ENCODE results near the gene MORN1.

MORN1 gene

DNA sequence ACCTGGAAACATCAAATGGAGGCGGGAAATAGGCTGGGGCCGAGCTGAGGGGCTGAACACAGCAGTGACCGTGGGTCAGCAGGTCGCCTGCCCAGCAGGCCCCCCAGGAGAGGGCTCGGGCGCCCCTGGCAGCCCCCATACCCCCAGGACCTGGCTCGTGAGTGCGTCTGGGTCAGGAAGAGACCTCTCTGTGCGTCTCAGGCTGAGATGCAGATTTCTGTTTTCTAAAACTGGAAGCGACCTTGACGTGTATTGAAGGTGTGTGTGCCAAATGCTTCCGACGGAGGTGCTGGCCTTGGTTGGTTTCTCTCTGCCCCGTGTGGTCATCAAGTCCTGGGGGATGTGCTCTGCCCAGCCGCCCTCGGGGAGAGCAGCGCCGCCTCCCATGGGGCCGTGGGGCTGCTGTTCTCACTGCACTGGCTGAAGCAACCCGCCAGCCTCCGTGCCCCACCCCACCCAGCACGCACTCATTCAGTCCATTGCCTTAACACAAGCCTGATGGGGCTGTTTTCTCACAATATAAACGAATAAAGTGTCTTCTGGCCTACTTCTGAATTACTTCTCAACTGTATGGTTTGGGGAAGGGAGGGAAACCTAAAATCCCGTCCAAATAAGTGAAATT is 13.6 kb upstream of the MORN1 start:
- DNase-seq (ENCODE audit: low read depth), result no peak

DNA sequence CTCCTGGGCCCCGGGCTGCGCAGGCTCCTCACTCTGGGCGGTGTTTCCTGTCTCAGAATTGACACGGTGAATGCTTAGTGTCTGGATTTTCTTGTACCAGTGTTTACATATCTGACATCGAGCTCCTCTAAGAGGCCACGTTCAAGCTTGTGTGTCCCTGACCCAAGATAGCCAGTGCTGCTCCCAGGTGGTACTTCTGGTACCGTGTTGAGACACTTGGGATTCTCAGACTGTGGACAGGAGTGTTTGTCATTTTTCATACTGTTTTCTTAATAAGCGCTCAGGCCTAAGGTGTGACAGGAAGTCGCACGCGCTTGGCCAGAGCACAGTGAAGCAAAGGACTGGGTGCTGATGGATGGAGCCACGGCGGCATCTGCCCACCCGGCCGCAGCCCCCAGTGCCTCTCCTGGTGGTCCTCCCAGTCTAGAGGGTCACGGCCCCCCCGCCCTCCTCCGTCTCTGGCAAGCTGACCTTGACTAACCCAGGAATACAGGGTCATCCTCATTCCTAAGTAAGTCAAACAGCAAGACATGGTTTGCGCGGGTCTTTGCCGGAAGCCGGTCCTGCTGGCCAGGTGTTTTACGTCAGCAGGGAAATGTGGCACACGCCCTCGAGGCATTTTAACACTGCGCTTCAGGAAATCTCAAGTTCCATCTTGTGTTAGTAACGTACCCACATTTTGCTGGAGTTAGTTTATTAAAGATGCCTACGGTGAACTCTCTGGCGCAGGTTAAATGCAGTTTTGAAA is 13.0 kb upstream of the MORN1 start:
- no peak for DNase-seq (ENCODE audit: low read depth)

DNA sequence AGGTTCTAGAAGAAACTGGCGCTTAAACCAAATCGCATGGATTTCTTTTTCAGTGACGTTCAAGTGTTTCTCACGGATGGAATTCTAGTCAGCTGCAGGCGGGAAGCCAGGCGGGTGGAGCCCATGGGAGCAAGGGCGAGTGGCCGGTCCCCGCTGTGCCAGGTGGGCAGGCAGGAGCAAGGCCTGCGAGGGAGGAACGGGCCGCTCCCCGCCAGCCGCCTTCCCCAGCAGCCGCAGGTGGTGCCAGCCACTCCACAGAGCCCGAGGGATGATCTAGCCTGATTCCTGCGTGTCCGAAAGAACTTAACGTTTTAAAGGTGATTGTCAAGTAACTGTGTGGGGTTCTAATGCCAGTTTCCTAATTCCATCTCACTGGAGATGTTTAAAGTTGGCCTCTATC is 11.9 kb upstream of the MORN1 start:
- DNase-seq (ENCODE audit: low read depth), result no peak

DNA sequence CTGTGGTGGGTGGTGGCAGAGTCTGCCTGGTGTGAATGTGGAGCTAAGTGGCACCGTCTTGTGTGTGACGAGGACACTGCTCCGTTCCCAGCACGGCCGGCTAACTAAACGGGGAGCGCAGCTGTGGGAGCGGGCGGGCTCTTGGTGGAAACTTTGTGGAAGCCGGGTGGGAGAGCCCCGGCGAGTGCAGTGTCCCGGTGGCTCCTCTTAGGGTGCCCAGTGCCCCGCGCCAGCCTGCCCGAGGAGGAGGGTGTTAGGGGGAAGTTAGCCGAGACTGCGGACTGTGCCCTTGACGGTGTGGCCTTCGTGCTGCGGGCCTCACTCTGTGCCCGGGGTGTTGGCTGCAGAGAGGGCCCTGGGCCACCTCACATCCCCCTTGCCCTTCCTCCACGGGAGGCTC is 11.1 kb upstream of the MORN1 start:
- DNase-seq (ENCODE audit: low read depth), result no peak

DNA sequence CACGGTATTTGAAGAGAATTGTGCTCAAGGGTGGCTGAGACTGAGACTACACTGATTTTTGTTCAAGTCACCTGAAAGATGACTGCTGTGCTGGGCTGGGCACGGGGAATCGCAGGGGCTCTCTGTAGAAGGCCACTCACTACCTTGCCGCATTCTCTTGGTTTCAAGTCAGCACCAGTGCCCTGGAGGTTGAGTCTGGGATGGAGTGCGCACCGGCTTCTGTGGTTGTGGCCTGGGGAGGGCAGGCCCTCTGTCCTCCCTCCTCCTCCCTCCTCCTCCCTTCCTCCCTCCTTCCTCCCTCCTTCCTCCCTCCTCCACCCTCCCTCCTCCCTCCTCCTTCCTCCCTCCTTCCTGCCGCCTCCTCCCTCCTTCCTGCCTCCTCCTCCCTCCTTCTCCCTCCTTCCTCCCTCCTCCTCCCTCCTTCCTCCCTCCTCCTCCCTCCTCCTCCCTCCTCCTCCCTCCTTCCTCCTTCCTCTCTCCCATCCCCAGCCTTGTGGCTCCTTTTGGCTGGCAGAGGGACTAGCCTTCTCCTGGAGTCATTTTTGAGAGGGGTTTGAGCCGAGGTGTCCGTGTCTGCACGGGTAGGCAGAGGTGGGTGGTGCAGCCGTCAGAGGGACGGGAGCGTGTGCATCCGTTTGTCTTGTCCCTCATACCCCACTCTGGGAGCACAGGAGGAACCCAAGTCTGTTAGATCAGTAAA is 9.7 kb upstream of the MORN1 start:
- no peak for DNase-seq (ENCODE audit: low read depth)

DNA sequence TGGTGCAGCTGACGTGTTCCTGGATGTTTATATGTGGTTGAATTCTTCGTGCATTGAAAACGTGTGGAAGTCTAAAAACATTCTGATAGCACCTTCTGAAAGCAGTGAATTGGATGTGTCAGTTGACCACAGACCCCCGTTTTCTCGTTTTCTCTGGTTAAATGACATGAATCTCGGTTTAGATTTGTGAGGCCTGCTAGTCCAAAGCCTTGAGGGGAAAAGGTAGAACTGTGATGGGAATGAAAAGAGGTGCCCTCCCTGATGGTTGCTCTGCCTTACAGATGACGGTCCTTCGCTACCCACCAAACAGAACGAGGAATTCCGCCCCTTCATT is 9.2 kb upstream of the MORN1 start:
- no peak for DNase-seq (ENCODE audit: low read depth)

DNA sequence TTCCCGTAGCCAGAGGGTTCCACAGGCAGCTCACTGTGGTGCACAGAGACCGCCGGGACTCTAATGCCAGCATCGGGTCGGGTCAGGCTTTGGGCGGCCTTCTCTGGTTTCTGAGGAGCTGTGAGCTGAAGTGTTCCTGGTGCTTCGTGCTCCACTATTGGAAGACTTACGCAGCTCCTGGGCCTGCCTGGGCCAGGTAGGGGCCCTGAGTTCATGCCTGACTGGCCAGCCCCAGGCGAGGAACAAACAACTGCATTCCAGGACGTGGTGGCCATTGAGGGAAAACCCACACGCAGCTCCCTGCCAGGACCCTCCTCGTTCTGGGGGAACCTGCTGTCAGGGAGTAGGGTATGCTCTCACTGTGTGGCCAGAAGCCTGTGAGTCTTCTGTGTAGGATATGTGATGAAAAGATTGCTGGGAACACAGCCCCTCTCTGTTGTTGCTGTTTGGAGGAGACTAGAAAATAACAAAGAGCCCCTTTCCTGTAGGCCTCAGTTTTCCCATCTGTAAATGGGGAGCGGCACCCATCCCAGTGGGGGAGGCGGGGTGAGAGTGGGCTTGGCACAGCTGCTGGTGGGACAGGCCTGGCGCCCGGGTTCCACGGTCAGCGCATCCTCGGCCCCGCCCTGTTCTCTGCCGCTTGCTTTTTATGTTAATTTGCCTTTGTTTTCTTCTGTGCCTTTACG is 8.7 kb upstream of the MORN1 start:
- no peak for DNase-seq (ENCODE audit: low read depth)

DNA sequence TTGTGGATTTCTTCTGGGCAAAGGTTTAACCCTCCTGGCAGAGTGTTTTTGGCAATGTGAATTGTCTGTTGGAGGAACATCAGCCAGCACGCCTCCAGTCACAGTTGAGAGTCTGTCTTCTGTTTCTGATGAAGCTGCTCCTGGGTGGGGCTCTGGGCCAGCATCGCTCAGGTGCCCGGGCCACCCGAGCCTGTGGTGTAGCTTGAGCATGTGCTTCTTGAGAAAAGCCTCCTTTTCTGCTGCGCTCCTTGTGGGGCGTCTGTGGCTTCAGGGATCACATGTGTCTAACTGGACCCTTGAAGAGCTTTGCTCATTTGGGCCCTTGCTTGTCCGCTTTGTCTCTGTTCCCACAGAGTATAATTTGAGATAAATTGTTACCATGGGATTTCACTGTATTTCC is 7.5 kb upstream of the MORN1 start:
- no peak for DNase-seq (ENCODE audit: low read depth)

DNA sequence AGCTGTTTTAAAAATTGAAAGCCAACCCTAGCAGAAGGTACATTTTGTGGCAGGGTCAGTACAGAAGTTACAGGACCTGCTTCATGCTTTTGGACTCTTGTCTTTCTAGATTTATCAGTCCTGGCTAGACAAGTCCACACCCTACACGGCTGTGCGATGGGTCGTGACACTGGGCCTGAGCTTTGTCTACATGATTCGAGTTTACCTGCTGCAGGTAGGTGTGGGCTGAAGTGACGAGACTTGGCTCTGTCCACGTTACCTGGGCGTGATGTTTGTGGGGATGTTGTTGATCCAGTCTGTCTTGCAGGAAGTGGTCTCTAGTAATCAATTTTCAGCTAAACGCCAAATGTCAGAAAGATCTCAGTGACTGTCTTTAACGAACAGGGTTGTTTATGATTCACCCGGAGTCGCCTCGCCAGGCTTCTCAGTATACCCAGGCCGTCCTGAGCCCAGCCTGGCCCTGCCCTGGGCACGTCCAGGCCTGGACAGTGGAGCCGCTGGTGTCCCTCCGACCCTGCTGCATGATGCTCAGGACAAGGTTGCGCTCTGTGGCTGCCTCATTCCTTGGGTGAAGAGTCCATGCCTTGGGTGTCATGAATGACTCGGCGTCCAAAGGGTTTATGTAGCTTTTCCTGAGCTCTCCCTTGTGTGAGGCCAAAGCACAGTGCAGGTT is 5.8 kb upstream of the MORN1 start:
- DNase-seq (ENCODE audit: low read depth), result no peak

DNA sequence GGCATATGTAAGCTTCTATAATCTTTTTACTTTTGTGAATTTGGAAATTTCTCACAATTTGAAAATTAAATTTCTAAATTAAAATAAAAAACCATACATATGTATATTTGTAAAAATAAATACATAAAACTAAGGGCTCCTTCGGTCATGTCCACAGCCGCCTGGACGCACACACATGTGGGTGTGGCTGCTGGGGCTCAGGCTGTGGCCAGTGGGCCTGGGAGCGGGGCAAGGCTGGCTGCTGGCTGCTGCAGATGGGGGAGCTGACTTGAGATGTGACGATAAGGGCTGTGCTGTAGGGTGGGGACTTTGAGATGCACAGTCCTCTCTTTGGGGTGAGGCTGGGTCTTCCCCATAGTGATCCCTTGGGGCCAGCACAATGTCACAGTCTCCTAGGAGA is 5.1 kb upstream of the MORN1 start:
- DNase-seq (ENCODE audit: low read depth), result no peak

DNA sequence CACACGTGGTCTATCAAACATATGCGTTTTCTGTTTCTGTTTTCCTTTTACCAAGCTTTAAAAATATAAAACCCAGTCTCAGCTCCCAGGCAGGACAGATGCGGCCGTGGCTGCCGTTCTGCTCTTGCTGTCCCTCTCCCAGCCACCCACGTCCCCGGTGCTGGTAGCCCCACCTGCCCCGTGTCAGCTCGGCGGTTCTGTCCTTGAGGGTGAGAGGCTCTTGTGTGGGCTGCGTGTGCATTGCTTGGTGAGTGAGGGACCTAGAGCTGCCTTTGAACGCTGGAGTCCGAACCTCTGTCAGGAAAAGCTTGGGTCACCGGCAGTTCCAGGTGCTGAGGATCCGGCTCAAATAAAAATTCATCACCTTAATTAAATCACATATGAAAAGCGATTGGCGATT is 4.7 kb upstream of the MORN1 start:
- no peak for DNase-seq (ENCODE audit: low read depth)

DNA sequence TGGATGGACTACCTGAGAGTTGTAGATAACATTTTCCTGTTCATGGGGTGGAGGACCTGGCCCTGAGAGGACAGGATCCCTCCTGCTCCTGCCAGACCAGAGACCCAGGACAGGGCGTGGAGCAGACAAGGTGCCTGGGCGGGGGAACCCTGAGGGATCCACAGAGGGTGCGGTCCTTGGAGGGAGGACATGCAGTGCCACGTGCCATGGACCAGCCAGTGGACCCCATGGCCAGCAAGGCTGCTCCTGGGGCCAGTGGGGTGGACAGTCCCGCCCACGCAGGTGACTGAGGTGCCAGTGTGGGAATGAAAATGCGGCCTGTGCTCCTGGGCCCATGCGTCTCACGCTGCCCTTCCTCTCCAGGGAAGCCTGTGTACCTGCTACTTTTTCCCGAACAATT is 3.9 kb upstream of the MORN1 start:
- no peak for DNase-seq (ENCODE audit: low read depth)

DNA sequence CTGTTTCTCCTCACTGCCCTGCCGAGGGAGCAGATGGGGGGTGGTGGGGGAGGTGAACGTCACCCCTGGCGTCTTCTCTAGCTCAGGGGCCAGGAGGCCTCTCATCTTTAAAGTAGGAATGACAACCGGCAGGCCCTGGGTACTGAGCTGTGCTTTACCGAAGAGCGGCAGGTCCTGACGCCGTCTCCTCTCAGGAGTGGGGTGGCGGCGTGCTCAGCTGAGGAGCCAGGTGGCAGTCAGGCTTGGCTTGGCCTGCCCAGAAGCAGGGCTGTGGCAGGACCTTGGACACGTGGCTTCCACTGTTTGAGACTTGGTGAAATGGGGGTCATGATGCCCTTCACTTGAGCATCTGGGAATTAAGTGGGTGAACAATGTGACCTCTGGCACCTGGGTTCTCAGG is 3.4 kb upstream of the MORN1 start:
- DNase-seq (ENCODE audit: low read depth), result no peak

DNA sequence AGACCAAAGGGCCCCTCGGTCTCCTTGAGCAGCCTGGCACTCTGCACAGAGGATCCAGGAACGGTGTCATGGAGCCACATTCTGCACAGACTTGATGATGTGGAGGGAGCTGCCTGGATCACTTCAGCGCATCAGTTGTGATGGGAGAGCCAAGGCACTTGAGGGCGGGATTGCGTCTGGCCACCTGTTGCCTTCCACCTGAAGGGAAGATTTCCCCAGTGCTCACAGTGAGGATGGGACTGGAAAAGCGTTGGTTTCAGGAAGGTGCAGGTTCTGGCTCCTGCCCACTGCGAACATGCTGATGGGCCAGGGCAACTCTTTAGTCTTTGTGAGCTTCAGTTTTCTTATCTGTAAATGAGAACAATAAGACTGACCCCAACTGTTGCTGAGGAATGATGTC is 2.9 kb upstream of the MORN1 start:
- DNase-seq (ENCODE audit: low read depth), result no peak

DNA sequence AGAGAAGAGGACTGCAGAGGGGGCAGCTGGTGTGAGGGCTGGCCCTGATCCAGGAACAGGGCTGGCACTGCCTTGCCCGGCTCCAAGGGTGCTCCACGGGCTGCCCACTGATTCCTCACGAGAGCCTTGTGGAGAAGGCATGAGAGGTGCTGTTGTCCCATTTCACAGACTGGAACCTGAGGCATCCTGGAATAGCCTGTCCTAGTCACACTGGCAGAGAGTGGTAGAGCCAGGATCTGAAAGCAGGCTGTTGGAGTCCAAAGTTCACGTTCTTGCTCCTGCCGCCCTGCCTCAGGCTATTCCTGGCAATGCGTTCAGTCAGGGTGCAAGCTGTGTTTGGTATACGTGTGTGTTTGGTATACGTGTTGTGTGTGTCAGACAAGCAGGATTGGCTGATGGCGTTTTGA is 2.1 kb upstream of the MORN1 start:
- DNase-seq (ENCODE audit: low read depth), result no peak

DNA sequence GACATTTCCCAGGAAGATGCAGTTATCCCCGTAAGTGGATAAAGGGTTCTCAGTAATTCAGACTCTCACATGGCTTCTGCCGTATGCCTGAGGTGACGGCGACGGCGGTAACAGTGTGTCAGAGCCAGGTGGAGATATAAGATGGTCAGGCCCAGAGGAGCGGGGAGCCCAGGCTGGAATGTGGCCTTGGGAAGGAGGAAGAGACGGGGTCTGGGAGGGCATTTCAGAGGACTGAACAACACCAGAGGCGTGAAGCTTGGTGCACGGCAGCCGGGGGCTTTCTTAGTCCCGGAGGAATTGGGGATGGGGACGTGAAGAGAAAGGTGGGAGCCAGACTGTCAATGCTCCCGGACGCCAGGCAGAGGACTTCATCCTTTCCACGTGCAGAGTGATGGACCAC is 1.3 kb upstream of the MORN1 start:
- no peak for DNase-seq (ENCODE audit: low read depth)

DNA sequence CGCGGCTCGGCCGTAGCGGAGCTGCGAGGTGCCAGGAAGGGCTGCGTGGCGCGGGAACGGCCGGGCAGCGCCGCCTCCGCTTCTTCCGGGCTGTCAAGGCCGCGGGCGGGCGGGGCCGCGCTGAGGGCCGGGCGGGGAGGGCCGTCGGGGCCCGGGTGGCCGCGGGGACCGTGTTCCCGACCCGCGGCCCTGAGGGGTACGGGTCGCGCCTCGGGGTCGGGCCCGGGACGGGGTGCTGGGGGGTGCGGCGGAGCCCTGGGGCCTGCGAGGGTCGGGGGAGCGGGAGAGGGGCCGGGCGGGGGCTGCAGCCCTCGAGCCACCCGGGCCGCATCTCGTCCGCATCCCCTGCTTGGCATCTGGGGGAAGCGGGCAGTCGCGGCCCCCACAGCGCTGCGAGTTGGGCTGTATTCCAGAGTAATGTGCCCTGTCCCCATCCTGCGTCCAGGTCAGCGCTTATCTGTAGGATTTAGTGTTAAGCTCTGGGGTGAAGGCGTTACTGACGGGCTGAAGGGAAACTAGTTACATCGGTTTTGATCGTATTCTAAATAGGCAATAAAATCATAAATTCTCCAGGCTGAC is 666 bp upstream of the MORN1 start:
- DNase-seq (ENCODE audit: low read depth), result no peak

DNA sequence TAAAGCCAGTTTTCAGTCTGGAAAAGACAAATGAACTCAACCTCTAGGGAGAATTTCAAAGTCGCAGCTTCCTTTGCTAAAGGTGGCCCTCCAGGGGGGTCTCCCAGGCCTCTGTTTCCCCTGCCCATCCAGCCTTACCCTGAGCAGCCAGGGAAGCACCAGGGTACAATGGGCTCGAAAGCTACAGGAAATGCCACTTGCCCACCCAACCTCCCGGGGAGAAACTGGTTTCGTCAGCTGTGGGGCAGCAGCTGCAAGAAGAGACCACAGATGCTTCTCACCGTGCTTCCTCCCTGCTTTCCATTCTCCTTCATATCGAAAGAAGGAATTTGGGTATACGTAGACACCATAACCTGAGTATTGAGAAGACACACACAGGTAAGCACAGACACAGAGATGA is 1.7 kb downstream of the MORN1 start:
- no peak for DNase-seq (ENCODE audit: low read depth)

DNA sequence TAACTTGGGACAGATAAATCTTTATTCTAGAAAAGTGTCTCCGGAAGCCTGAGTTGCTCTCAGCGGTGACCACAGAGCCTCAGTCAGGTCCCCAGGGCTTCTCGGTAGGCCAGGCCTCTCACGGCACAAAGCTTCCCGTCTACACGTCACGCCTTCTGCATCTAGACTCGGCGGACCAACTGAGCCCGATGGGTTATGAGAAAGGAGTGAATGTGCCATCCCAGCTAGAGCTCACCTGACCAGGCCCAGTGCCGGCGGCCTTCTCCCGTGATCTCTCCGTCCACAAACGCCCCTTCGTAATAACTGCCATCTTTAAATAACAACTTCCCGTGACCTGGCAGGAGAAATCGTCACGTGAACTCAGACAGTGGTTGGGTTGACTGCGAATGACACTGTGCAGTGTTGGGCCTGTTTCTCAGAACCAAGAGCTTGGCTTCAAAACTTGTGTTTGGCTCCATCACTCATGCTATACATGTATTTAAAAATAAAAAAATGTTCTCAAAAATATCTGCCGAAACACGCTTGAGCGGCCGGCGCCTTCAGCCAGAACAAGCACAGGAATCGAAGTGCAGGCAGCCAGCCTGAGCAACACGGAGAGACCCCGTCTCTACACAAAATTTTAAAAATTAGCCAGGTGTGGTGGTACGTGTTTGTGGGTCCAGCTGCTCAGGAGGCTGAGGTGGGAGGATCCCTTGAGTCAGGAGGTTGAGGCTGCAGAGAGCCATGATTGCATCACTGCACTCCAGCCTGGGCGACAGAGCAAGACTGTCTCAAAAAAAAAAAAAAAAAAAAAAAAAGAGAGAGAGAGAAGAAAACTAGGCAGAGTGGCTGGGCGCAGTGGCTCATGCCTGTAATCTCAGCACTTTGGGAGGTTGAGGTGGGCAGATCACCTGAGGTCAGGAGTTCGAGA is 3.1 kb downstream of the MORN1 start:
- no peak for DNase-seq (ENCODE audit: low read depth)

DNA sequence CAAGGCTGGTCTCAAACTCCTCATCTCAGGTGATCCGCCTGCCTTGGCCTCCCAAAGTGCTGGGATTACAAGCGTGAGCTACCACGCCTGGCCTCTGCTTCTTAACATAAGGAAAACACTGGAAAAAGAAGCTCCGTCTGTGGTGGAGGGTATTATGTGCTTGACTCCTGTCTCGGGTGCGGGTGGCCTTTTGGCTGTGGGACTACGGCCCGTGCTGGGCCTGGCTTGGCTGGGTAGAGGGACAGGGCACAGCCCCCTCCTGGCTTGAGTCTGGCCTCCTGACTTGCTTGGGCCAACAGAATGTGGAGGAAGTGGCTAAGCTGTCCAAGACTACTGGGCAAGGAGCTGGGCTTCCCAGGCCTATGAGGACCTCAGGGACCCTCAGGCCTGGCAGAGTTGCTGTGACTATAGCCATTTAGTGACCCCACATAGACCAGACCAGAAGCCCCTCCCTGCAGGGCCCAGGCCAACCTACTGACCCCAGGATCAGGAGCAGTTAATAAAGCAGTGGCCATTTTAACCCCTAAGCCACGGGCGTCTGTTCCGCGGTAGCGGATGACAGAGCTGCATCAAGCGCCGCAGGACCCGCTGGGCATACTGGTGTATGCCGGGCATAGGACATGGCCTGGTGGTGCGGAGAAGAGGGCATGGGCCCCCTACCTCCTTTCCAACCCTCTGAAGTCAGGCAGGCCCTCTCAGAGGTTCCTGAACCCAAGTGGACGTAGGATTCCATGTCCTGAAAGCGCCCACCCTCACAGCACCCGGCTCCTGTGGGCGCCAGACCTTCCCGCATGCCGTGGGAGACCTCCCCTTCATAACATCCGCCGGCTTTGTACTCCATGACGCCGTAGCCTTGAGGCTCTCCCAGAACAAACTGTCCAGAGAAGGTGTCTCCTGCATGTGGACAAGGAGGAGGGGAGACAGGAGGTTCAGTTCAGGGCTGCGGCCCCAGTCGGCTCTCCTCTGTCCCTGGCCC is 4.4 kb downstream of the MORN1 start:
- DNase-seq (ENCODE audit: low read depth), result no peak
